Heart left ventricle (tissue), 16 donors: ENCODE data around the gene YEATS2. TPM values are rescaled to one million over a fixed set of nuclear protein-coding genes. Genes with fewer than 3 reads are reported as not detected.

Source experiments
- ATAC-seq, 4 donors: fragments of 200-7000 bp; cut with Tn5 transposase; one replicate each; pipeline ENCODE4 v1.9.1; 2020 to 2022; ENCODE audit warnings: moderate library complexity in 4 of 4, mild to moderate bottlenecking in 3 of 4, moderate number of reproducible peaks in 1 of 4
- DNase-seq, 5 donors: peaks; one replicate each; pipeline ENCODE4 v3.0.0-alpha.2; 2020
- H3K27ac ChIP-seq, 12 donors: fragments of 200-600 bp; sonication (generic) in 4 of 12; one replicate each; pipeline versions ENCODE4 v1.5.0 to v1.8.0; 2016 to 2022; ENCODE audit warnings: mild to moderate bottlenecking in 2 of 12
- H3K27me3 ChIP-seq, 9 donors: fragments of 200-600 bp; sonication (generic) in 2 of 9; one replicate each; pipeline versions ENCODE4 v1.5.1 to v1.8.0; 2016 to 2022; ENCODE audit warnings: mild to moderate bottlenecking in 3 of 9
- H3K36me3 ChIP-seq, 9 donors: fragments of 200-600 bp; sonication (generic) in 2 of 9; one replicate each; pipeline versions ENCODE4 v1.5.0 to v1.8.0; 2018 to 2022; ENCODE audit warnings: mild to moderate bottlenecking in 2 of 9
- H3K4me1 ChIP-seq, 12 donors: fragments of 200-600 bp; sonication (generic) in 4 of 12; one replicate each; pipeline versions ENCODE4 v1.5.0 to v1.8.0; 2016 to 2022; ENCODE audit warnings: mild to moderate bottlenecking in 3 of 12
- H3K4me3 ChIP-seq, 12 donors: fragments of 200-600 bp; sonication (generic) in 4 of 12; one replicate each; pipeline versions ENCODE4 v1.5.0 to v1.8.0; 2017 to 2022; ENCODE audit warnings: mild to moderate bottlenecking in 9 of 12, moderate library complexity in 4 of 12
- H3K9me3 ChIP-seq, 12 donors: fragments of 200-600 bp; sonication (generic) in 4 of 12; one replicate each; pipeline versions ENCODE4 v1.5.0 to v1.8.0; 2016 to 2022; ENCODE audit warnings: mild to moderate bottlenecking in 1 of 12
- POLR2A ChIP-seq, 2 donors: fragments of 450-650 bp; IDR thresholded peaks; one replicate each; pipeline ENCODE4 v1.6.1; 2017; ENCODE audit warnings: antibody characterized with exemption in 2 of 2, mild to moderate bottlenecking in 2 of 2, moderate library complexity in 2 of 2
- WGBS, 4 donors: extraction: QIAGEN DNeasy Blood & Tissue Kit in 2 of 4; methylation state at CpG; one replicate each; pipeline versions ENCODE4 v1.1.5 to v1.1.7; 2013 to 2018; 5-methylcytosine and 5-hydroxymethylcytosine counted together
- intact Hi-C, 10 donors: fragments of 100-400 bp; cut with DNase I; formaldehyde crosslinking; loops; one replicate each; pipeline versions ENCODE4 v1.11.1 to v1.14.2; 2022
- polyA plus RNA-seq, 2 donors: library from polyadenylated mRNA; stranded (reverse); fragments of 200-250 nt; gene quantifications; one replicate each; pipeline ENCODE4 v1.2.3, GENCODE V29; 2013
- total RNA-seq, 9 donors: library from RNA; depleted of rRNA in 2 of 9; stranded (reverse); fragments of >200 nt in 2 of 9; fragmentation: NEBNext Ultra II Directional in 3 of 9; extraction: Animal tissue kit (Norgen Biotek cat#: 25700) in 3 of 9; gene quantifications; one replicate each; pipeline versions ENCODE4 v1.1.0 to v1.2.4, GENCODE V29; 2016 to 2023
- TF ChIP-seq, protein P1 (sequence below), 12 donors: fragments of 200-600 bp; sonication (generic) in 4 of 12; IDR thresholded peaks; one replicate each; pipeline versions ENCODE4 v1.5.0 to v1.8.0; 2018 to 2022; ENCODE audit warnings: antibody characterized with exemption in 12 of 12, mild to moderate bottlenecking in 5 of 12
- donor health status: ischemic (EF 13 %, LVEDD 7.1; RV severe dilation, severe dysfunction).
- donor health status: healthy with polysubstance abuse.
- donor health status: DM: no; HTN: yes; CAD: no.
- donor health status: DM: no; HTN: no; CAD: no.
- donor health status: ischemic (EF 25% LVEDD 6.9; RV normal size, moderate dysfunction).
- donor health status: ischemic (EF 25% LVEDD 5.7; RV mildly dilated, moderate dysfunction).
- donor health status: healthy.
- donor health status: DM: yes; HTN: yes; CAD: no.
- donor health status: ischemic (EF 35%, LVEDD 5.7; RV mildly dilated, moderate dysfunction).
- donor health status: nonischemic (EF 11% LVEDD 7.7; RV severe dilation, severe dysfunction).
- donor health status: DM: yes; HTN: yes; CAD: no.
- donor health status: PGD.
- donor health status: ischemic (EF 29% LVEDD 5.4; RV normal size, mild dysfunction).
- donor health status: nonischemic (EF 23%, LVEDD 6.1; RV moderate dilation, normal function).

YEATS2 gene
- total and polyA plus RNA-seq, 11 donors: 3.2 to 21.2 (median 9.8) TPM

- H3K36me3 ChIP-seq: peaks cover 0 to 88% (median 80%) of the 10 kb centered on the region in 9 donors
- WGBS, 4 donors: 92 to 94% (median 94%) methylated on average over 16 of the region's 16 CpGs
These were observed 93.1 kb downstream of the YEATS2 start for GRCh38 chr3:183790700-183791099.

DNA sequence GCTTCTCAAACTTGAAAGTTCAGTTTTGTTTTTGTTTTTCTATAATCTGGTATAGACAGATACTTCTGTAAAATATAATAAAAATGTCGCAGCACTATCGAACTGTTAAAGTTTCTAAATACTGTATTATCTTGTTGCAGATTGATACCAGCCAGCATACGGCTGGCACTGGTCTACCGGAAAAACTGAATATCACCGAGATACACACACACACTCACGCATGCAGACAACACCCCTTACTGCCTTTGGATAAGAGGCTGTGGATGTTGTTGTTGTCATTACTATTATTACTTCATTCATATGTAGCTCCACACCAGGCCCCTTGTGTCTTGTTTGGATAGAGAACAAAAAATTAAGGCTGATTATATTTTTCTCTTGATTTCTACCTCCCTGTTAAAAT lies 95.4 kb downstream of the YEATS2 start:
- Histone ChIP-seq H3K4me3 (no peak overlapping the region), H3K27me3 (no peaks in the 10 kb centered on the region), H3K36me3 (peaks cover 0 to 85% (median 63%) of the 10 kb centered on the region in 9 donors), H3K4me1 (peaks cover 0 to 5% (median 0%) of the 10 kb centered on the region in 12 donors), H3K9me3 (no peaks in the 10 kb centered on the region), H3K27ac (no peak overlapping the region)
- intact Hi-C loops: no loop called here
- no peak for ATAC-seq
- WGBS, 4 donors: 76 to 91% (median 87%) methylated on average over 6 of the region's 6 CpGs
- no peak for DNase-seq
- TF ChIP-seq, protein P1, sequence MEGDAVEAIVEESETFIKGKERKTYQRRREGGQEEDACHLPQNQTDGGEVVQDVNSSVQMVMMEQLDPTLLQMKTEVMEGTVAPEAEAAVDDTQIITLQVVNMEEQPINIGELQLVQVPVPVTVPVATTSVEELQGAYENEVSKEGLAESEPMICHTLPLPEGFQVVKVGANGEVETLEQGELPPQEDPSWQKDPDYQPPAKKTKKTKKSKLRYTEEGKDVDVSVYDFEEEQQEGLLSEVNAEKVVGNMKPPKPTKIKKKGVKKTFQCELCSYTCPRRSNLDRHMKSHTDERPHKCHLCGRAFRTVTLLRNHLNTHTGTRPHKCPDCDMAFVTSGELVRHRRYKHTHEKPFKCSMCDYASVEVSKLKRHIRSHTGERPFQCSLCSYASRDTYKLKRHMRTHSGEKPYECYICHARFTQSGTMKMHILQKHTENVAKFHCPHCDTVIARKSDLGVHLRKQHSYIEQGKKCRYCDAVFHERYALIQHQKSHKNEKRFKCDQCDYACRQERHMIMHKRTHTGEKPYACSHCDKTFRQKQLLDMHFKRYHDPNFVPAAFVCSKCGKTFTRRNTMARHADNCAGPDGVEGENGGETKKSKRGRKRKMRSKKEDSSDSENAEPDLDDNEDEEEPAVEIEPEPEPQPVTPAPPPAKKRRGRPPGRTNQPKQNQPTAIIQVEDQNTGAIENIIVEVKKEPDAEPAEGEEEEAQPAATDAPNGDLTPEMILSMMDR (IDR thresholded peaks at IDR 0.05): no peak
- no peak for TF ChIP-seq POLR2A (IDR thresholded peaks at IDR 0.05)

More at GRCh38 chr3:183790700-183791099, 93.1 kb downstream of the YEATS2 start:
- H3K9me3 ChIP-seq: no peaks in the 10 kb centered on the region
- no peak for ATAC-seq
- no peak overlapping the region for H3K27ac ChIP-seq
- DNase-seq: no peak
- no peaks in the 10 kb centered on the region for H3K27me3 ChIP-seq
- peaks cover 0 to 4% (median 0%) of the 10 kb centered on the region in 12 donors for H3K4me1 ChIP-seq
- no peak overlapping the region for H3K4me3 ChIP-seq
- TF ChIP-seq POLR2A (IDR thresholded peaks at IDR 0.05): no peak
- TF ChIP-seq, protein P1 (IDR thresholded peaks at IDR 0.05): no peak
- intact Hi-C loops: no loop called here

- ATAC-seq: peak in 3 of 4 donors; percentile 37 to 80 (median 42)
- H3K36me3 ChIP-seq: peaks cover 0 to 85% (median 65%) of the 10 kb centered on the region in 9 donors
- no peaks in the 10 kb centered on the region for H3K27me3 ChIP-seq
These were observed 96.9 kb downstream of the YEATS2 start for GRCh38 chr3:183794452-183794851.

GRCh38 chr3:183796372-183796771 lies 98.8 kb downstream of the YEATS2 start:
- Histone ChIP-seq H3K27ac (no peak overlapping the region), H3K36me3 (peaks cover 0 to 83% (median 62%) of the 10 kb centered on the region in 9 donors), H3K4me3 (no peak overlapping the region), H3K9me3 (no peaks in the 10 kb centered on the region), H3K27me3 (no peaks in the 10 kb centered on the region), H3K4me1 (peaks cover 0 to 12% (median 0%) of the 10 kb centered on the region in 12 donors)
- DNase-seq (no peak), ATAC-seq (no peak)
- intact Hi-C loops: no loop called here
- TF ChIP-seq, protein P1 (IDR thresholded peaks at IDR 0.05): no peak
- 94 to 97% (median 96%) methylated on average over 6 of the region's 6 CpGs for WGBS, 4 donors

More at GRCh38 chr3:183794452-183794851, 96.9 kb downstream of the YEATS2 start:
- H3K4me3 ChIP-seq: no peak overlapping the region
- peak overlapping the region in 2 of 12 donors; percentile 1 to 36 for H3K27ac ChIP-seq
- no peak for TF ChIP-seq POLR2A (IDR thresholded peaks at IDR 0.05)
- TF ChIP-seq, protein P1 (IDR thresholded peaks at IDR 0.05): no peak
- intact Hi-C loops: no loop called here
- no peak for DNase-seq
- WGBS, 4 donors: 62 to 76% (median 70%) methylated on average over 4 of the region's 4 CpGs
- H3K9me3 ChIP-seq: no peaks in the 10 kb centered on the region
- peaks cover 0 to 5% (median 0%) of the 10 kb centered on the region in 12 donors for H3K4me1 ChIP-seq
